ENCODE measurements around the gene ZNF521. TPM values are rescaled to one million over a fixed set of nuclear protein-coding genes. Genes with fewer than 3 reads are reported as not detected.

The ZNF521 gene
- total RNA-seq, 2 experiments from 2014 or later: not detected

- Mint-ChIP-seq H3K27ac (no peak overlapping the region), H3K4me3 (no peak overlapping the region), H3K4me1 (no peaks in the 10 kb centered on the region), H3K36me3 (no peaks in the 10 kb centered on the region), H3K9me3 (no peaks in the 10 kb centered on the region), H3K27me3 (peaks cover 3% of the 10 kb centered on the region)
- DNase-seq: no peak
Measured at GRCh38 chr18:25236736-25237135, 115.2 kb downstream of the ZNF521 start.

- Mint-ChIP-seq H3K27ac (no peak overlapping the region), H3K4me3 (no peak overlapping the region), H3K9me3 (no peaks in the 10 kb centered on the region), H3K36me3 (no peaks in the 10 kb centered on the region), H3K4me1 (no peaks in the 10 kb centered on the region), H3K27me3 (peaks cover 3% of the 10 kb centered on the region)
- no peak for DNase-seq
Measured at GRCh38 chr18:25235401-25236042, 116.4 kb downstream of the ZNF521 start.

GRCh38 chr18:25234740-25235345 lies 117.1 kb downstream of the ZNF521 start:
- Mint-ChIP-seq H3K9me3 (no peaks in the 10 kb centered on the region), H3K4me3 (no peak overlapping the region), H3K36me3 (no peaks in the 10 kb centered on the region), H3K27me3 (peaks cover 3% of the 10 kb centered on the region), H3K27ac (no peak overlapping the region), H3K4me1 (no peaks in the 10 kb centered on the region)
- DNase-seq: no peak

- Mint-ChIP-seq H3K36me3 (no peaks in the 10 kb centered on the region), H3K4me3 (no peak overlapping the region), H3K27ac (no peak overlapping the region), H3K27me3 (peaks cover 3% of the 10 kb centered on the region), H3K9me3 (no peaks in the 10 kb centered on the region), H3K4me1 (no peaks in the 10 kb centered on the region)
- no peak for DNase-seq
Measured at GRCh38 chr18:25234322-25234639, 117.7 kb downstream of the ZNF521 start.

- Mint-ChIP-seq H3K4me3 (no peak overlapping the region), H3K27ac (no peak overlapping the region), H3K4me1 (no peaks in the 10 kb centered on the region), H3K9me3 (no peaks in the 10 kb centered on the region), H3K36me3 (no peaks in the 10 kb centered on the region), H3K27me3 (peaks cover 3% of the 10 kb centered on the region)
- DNase-seq: no peak
Measured at GRCh38 chr18:25233528-25234321, 118.2 kb downstream of the ZNF521 start.

- H3K27ac Mint-ChIP-seq: no peak overlapping the region
- H3K36me3 Mint-ChIP-seq: no peaks in the 10 kb centered on the region
- no peaks in the 10 kb centered on the region for H3K4me1 Mint-ChIP-seq
- no peak overlapping the region for H3K4me3 Mint-ChIP-seq
- H3K9me3 Mint-ChIP-seq: no peaks in the 10 kb centered on the region
- peaks cover 3% of the 10 kb centered on the region for H3K27me3 Mint-ChIP-seq
- DNase-seq: no peak
Measured at GRCh38 chr18:25231327-25231691, 120.7 kb downstream of the ZNF521 start.

GRCh38 chr18:25230658-25231326 lies 121.2 kb downstream of the ZNF521 start:
- no peak for DNase-seq
- Mint-ChIP-seq H3K27me3 (peaks cover 3% of the 10 kb centered on the region), H3K4me3 (no peak overlapping the region), H3K36me3 (no peaks in the 10 kb centered on the region), H3K4me1 (no peaks in the 10 kb centered on the region), H3K9me3 (no peaks in the 10 kb centered on the region), H3K27ac (no peak overlapping the region)

- H3K4me3 Mint-ChIP-seq: no peak overlapping the region
- H3K27ac Mint-ChIP-seq: no peak overlapping the region
- DNase-seq: no peak
- peaks cover 3% of the 10 kb centered on the region for H3K27me3 Mint-ChIP-seq
- H3K4me1 Mint-ChIP-seq: no peaks in the 10 kb centered on the region
- H3K36me3 Mint-ChIP-seq: no peaks in the 10 kb centered on the region
- no peaks in the 10 kb centered on the region for H3K9me3 Mint-ChIP-seq
Measured at GRCh38 chr18:25229920-25230319, 122.0 kb downstream of the ZNF521 start.

GRCh38 chr18:25229081-25229480 lies 122.9 kb downstream of the ZNF521 start:
- peaks cover 3% of the 10 kb centered on the region for H3K27me3 Mint-ChIP-seq
- no peaks in the 10 kb centered on the region for H3K36me3 Mint-ChIP-seq
- H3K4me1 Mint-ChIP-seq: no peaks in the 10 kb centered on the region
- no peak overlapping the region for H3K27ac Mint-ChIP-seq
- DNase-seq: no peak
- no peak overlapping the region for H3K4me3 Mint-ChIP-seq
- no peaks in the 10 kb centered on the region for H3K9me3 Mint-ChIP-seq

- no peak overlapping the region for H3K4me3 Mint-ChIP-seq
- H3K27ac Mint-ChIP-seq: no peak overlapping the region
- H3K27me3 Mint-ChIP-seq: no peaks in the 10 kb centered on the region
- H3K4me1 Mint-ChIP-seq: no peaks in the 10 kb centered on the region
- H3K9me3 Mint-ChIP-seq: no peaks in the 10 kb centered on the region
- H3K36me3 Mint-ChIP-seq: no peaks in the 10 kb centered on the region
- no peak for DNase-seq
Measured at GRCh38 chr18:25228410-25228809, 123.6 kb downstream of the ZNF521 start.

- DNase-seq: no peak
- Mint-ChIP-seq H3K9me3 (no peaks in the 10 kb centered on the region), H3K4me1 (no peaks in the 10 kb centered on the region), H3K27ac (no peak overlapping the region), H3K4me3 (no peak overlapping the region), H3K36me3 (no peaks in the 10 kb centered on the region), H3K27me3 (no peaks in the 10 kb centered on the region)
Measured at GRCh38 chr18:25225151-25225550, 126.8 kb downstream of the ZNF521 start.

- H3K27me3 Mint-ChIP-seq: no peaks in the 10 kb centered on the region
- no peaks in the 10 kb centered on the region for H3K4me1 Mint-ChIP-seq
- H3K36me3 Mint-ChIP-seq: no peaks in the 10 kb centered on the region
- no peaks in the 10 kb centered on the region for H3K9me3 Mint-ChIP-seq
- DNase-seq: no peak
- H3K4me3 Mint-ChIP-seq: no peak overlapping the region
- no peak overlapping the region for H3K27ac Mint-ChIP-seq
Measured at GRCh38 chr18:25223899-25224886, 127.8 kb downstream of the ZNF521 start.

- no peak overlapping the region for H3K4me3 Mint-ChIP-seq
- no peaks in the 10 kb centered on the region for H3K36me3 Mint-ChIP-seq
- no peaks in the 10 kb centered on the region for H3K9me3 Mint-ChIP-seq
Measured at GRCh38 chr18:25223211-25223610, 128.8 kb downstream of the ZNF521 start.

GRCh38 chr18:25222648-25223047 lies 129.3 kb downstream of the ZNF521 start:
- Mint-ChIP-seq H3K4me3 (no peak overlapping the region), H3K27me3 (no peaks in the 10 kb centered on the region), H3K27ac (no peak overlapping the region), H3K36me3 (no peaks in the 10 kb centered on the region), H3K9me3 (no peaks in the 10 kb centered on the region), H3K4me1 (no peaks in the 10 kb centered on the region)
- no peak for DNase-seq

More at GRCh38 chr18:25223211-25223610, 128.8 kb downstream of the ZNF521 start:
- no peak for DNase-seq
- H3K27me3 Mint-ChIP-seq: no peaks in the 10 kb centered on the region
- no peak overlapping the region for H3K27ac Mint-ChIP-seq
- H3K4me1 Mint-ChIP-seq: no peaks in the 10 kb centered on the region
